NOMO-1 treated with dmso at 0.1 percent for 144 hours (cell line): ENCODE results near the gene RAD17.
"Not testable (repeated sequence)": the region's sequence is repeated elsewhere in the genome, so short reads cannot be mapped to it uniquely, and the experiment has no call there.

ENCODE experiments used
- DNase-seq: peaks from one replicate; lab custom pipeline; 2025; ENCODE audit not compliant: unreplicated experiment; lab: John Stamatoyannopoulos, UW

The RAD17 gene

DNA sequence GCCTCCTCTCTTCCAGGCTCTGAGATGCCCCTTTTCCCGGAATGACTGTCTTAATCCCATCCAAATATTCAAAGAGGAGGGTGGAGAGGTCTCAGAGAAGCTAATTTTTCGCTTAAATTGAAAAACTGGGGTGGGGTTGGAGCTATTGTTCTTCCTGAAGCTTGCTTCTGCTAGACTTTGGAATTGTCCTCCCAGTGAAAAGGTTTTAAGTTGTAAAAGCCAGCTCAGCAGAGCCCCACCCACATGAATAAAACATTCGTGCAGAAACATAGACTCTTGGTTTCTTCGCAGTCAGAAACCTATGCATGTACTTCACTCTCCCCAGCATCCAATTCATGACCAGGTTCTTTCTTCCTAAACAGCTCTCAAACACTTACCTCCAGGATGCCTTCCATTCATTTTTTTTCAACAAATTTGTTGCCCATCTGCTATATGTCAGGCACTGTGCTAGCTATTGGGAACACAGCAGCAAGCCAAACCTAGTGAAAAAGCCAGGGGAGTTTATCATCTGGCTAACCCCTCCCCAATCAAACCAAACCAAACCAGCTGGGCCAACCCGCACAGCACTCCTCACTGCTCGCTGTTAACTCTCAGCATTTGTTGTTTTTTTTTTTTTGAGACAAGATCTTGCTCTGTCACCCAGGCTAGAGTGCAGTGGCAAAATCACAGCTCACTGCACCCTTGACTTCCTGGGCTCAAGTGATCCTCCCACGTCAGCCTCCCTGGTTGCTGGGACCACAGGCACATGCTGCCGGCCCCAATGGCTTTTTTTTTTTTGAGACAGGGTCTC is 85.0 kb downstream of the RAD17 start:
- no peak for DNase-seq

DNA sequence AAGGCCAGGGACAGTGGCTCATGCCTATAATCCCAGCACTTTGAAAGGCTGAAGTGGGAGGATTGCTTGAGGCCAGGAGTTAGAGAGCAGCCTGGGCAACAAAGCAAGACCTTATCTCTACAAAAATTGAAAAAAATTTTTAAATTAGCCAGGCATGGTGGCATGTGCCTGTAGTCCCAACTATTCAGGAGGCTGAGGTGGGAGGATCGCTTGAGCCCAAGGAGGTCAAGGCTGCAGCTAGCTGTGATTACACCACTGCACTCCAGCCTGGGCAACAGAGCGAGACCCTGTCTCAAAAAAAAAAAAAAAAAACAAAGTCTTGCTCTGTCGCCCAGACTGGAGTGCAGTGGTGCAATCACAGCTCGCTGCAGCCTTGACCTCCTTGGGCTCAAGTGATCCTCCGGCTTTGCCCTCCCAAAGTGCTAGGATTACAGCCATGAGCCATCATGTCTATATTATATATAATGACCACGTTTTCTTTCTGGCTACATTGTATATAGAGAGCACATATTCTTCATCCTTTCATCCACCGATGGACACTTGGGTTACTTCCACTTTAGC is 85.9 kb downstream of the RAD17 start:
- DNase-seq = not testable (repeated sequence)

DNA sequence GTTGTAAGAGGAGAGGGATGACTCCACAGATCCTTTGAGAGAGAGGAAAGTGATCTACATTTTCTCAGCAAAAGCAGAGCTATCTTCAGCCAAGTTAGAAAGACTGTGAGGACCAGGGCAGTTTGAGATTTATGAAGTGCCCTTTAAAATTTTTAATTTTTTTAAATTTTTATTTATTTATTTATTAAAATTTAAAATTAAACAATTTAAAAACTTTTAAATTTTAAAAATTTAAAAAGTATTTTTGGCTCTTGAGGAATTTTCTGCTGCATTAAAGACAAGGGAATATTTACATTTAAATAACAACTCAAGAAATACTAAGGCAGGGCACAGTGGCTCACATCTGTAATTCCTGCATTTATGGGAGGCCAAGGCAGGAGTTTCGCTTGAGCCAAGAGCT is 92.6 kb downstream of the RAD17 start:
- no peak for DNase-seq
